Measurements from ENCODE around the gene MYH13.

The MYH13 gene

GRCh38 chr17:10337976-10338375 lies 34.8 kb downstream of the MYH13 start:
- Histone ChIP-seq H4K20me1 (ENCODE audit: insufficient read depth, low read length) (no peaks in the 10 kb centered on the region), H3K9ac (ENCODE audit: low read length) (no peak overlapping the region), H3K27ac (ENCODE audit: low read length) (no peak overlapping the region), H3K27me3 (ENCODE audit: low read depth, low read length) (no peaks in the 10 kb centered on the region), H3K36me3 (replicated peaks; ENCODE audit: low read depth, low read length) (no peaks in the 10 kb centered on the region), H3K9me3 (ENCODE audit: insufficient read depth, low read length) (no peaks in the 10 kb centered on the region), H3K4me3 (ENCODE audit: low read length) (no peak overlapping the region), H3K79me2 (ENCODE audit: low read length) (no peaks in the 10 kb centered on the region), H3K4me1 (ENCODE audit: low read length) (no peaks in the 10 kb centered on the region), H2AFZ (ENCODE audit: low read depth, low read length) (no peak overlapping the region), H3K4me2 (ENCODE audit: low read length) (no peak overlapping the region)
- no peak for TF ChIP-seq EZH2phosphoT487 (IDR thresholded peaks at IDR 0.05; ENCODE audit: low read depth)
- TF ChIP-seq, protein P1, sequence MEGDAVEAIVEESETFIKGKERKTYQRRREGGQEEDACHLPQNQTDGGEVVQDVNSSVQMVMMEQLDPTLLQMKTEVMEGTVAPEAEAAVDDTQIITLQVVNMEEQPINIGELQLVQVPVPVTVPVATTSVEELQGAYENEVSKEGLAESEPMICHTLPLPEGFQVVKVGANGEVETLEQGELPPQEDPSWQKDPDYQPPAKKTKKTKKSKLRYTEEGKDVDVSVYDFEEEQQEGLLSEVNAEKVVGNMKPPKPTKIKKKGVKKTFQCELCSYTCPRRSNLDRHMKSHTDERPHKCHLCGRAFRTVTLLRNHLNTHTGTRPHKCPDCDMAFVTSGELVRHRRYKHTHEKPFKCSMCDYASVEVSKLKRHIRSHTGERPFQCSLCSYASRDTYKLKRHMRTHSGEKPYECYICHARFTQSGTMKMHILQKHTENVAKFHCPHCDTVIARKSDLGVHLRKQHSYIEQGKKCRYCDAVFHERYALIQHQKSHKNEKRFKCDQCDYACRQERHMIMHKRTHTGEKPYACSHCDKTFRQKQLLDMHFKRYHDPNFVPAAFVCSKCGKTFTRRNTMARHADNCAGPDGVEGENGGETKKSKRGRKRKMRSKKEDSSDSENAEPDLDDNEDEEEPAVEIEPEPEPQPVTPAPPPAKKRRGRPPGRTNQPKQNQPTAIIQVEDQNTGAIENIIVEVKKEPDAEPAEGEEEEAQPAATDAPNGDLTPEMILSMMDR (IDR thresholded peaks at IDR 0.05; ENCODE audit: low read depth, low read length), result no peak

DNA sequence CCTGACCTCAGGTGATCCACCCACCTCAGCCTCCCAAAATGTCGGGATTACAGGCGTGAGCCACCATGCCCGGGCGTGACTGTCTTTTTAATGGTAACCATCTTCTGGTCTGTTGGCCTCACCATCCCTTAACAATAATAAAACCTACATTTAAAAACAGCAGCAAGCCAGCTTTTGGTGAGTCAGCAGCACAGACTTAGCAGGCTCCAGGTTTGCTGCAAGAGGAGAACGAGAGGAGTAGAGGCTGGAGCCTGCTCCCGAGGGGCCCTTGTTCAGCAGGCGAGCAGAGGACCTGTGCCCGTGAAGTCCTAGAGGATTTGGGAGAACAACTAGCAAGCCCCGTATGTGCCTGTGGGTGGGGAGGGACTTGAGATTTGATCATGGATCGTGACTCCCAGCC lies 35.7 kb downstream of the MYH13 start:
- H3K4me3 ChIP-seq (ENCODE audit: low read length), result no peak overlapping the region
- no peaks in the 10 kb centered on the region for H3K36me3 ChIP-seq (replicated peaks; ENCODE audit: low read depth, low read length)
- no peaks in the 10 kb centered on the region for H4K20me1 ChIP-seq (ENCODE audit: insufficient read depth, low read length)
- no peak overlapping the region for H3K4me2 ChIP-seq (ENCODE audit: low read length)
- no peak overlapping the region for H3K9ac ChIP-seq (ENCODE audit: low read length)
- no peaks in the 10 kb centered on the region for H3K9me3 ChIP-seq (ENCODE audit: insufficient read depth, low read length)
- H3K4me1 ChIP-seq (ENCODE audit: low read length), result no peaks in the 10 kb centered on the region
- TF ChIP-seq EZH2phosphoT487 (IDR thresholded peaks at IDR 0.05; ENCODE audit: low read depth), result no peak
- TF ChIP-seq, protein P1 (IDR thresholded peaks at IDR 0.05; ENCODE audit: low read depth, low read length), result no peak
- no peak overlapping the region for H2AFZ ChIP-seq (ENCODE audit: low read depth, low read length)
- no peaks in the 10 kb centered on the region for H3K79me2 ChIP-seq (ENCODE audit: low read length)
- H3K27ac ChIP-seq (ENCODE audit: low read length), result no peak overlapping the region
- H3K27me3 ChIP-seq (ENCODE audit: low read depth, low read length), result no peaks in the 10 kb centered on the region

GRCh38 chr17:10336393-10336792 lies 36.4 kb downstream of the MYH13 start:
- TF ChIP-seq EZH2phosphoT487 (IDR thresholded peaks at IDR 0.05; ENCODE audit: low read depth), result no peak
- TF ChIP-seq, protein P1 (IDR thresholded peaks at IDR 0.05; ENCODE audit: low read depth, low read length), result no peak
- Histone ChIP-seq H3K4me2 (ENCODE audit: low read length) (no peak overlapping the region), H3K9me3 (ENCODE audit: insufficient read depth, low read length) (no peaks in the 10 kb centered on the region), H3K79me2 (ENCODE audit: low read length) (no peaks in the 10 kb centered on the region), H3K4me3 (ENCODE audit: low read length) (no peak overlapping the region), H3K27me3 (ENCODE audit: low read depth, low read length) (no peaks in the 10 kb centered on the region), H4K20me1 (ENCODE audit: insufficient read depth, low read length) (no peaks in the 10 kb centered on the region), H3K9ac (ENCODE audit: low read length) (no peak overlapping the region), H3K4me1 (ENCODE audit: low read length) (no peaks in the 10 kb centered on the region), H3K27ac (ENCODE audit: low read length) (no peak overlapping the region), H2AFZ (ENCODE audit: low read depth, low read length) (no peak overlapping the region), H3K36me3 (replicated peaks; ENCODE audit: low read depth, low read length) (no peaks in the 10 kb centered on the region)

DNA sequence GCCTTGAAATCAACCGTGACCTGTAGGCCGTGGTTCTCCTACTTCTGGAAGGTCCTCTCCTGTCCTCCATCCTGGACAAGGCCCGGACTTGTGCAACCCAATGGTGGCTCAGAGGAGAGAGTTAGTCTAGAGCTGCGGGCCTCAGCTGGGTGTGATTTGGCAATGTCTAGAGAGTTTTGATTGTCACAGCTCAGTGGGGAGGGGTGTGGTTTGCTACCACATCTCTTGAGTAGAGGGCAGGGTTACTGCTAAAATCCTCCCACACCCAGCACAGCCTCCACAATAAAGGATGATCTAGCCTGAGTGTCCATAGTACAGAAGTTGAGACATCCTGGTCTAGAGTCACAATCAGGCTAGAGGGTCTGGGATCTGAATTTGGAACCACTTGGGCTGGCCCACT lies 40.3 kb downstream of the MYH13 start:
- H2AFZ ChIP-seq (ENCODE audit: low read depth, low read length), result no peak overlapping the region
- no peaks in the 10 kb centered on the region for H3K79me2 ChIP-seq (ENCODE audit: low read length)
- no peak overlapping the region for H3K9ac ChIP-seq (ENCODE audit: low read length)
- no peaks in the 10 kb centered on the region for H3K9me3 ChIP-seq (ENCODE audit: insufficient read depth, low read length)
- H3K4me3 ChIP-seq (ENCODE audit: low read length), result no peak overlapping the region
- H3K36me3 ChIP-seq (replicated peaks; ENCODE audit: low read depth, low read length), result no peaks in the 10 kb centered on the region
- no peaks in the 10 kb centered on the region for H3K4me1 ChIP-seq (ENCODE audit: low read length)
- H3K27ac ChIP-seq (ENCODE audit: low read length), result no peak overlapping the region
- TF ChIP-seq EZH2phosphoT487 (IDR thresholded peaks at IDR 0.05; ENCODE audit: low read depth), result no peak
- TF ChIP-seq, protein P1 (IDR thresholded peaks at IDR 0.05; ENCODE audit: low read depth, low read length), result no peak
- no peaks in the 10 kb centered on the region for H3K27me3 ChIP-seq (ENCODE audit: low read depth, low read length)
- H4K20me1 ChIP-seq (ENCODE audit: insufficient read depth, low read length), result no peaks in the 10 kb centered on the region
- no peak overlapping the region for H3K4me2 ChIP-seq (ENCODE audit: low read length)

Data from OCI-LY3 (cell line).